Measurements from ENCODE around the gene ZDHHC22.

The ZDHHC22 gene

GRCh38 chr14:77125823-77126325 is 15.7 kb downstream of the ZDHHC22 start:
- DNase-seq: no peak

DNA sequence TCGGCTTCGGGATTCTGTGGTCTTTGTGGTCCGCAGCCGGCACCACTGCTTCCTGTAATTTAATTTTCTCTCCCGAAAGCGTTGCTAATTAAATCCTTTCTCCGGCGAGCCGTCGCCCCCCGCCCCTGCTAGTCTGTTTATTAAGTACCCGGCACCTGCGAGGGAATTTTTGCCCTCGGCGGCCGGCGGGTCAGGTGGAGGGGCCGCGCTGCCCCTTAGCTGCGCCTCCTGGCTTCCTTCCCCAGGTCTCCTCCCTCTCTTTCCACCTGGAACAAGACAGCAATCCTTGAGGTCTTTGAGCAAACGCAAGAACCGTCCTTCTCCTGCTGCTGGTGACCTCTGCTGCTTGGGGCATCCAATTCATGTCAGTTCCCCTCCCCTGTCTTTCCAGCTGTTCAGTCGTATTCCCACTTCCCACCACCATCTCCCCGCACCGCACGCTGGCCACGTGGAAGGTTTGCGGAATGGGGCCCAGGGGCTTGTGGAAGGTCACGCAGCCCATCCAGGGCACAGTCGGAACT is 16.2 kb downstream of the ZDHHC22 start:
- no peak for DNase-seq

GRCh38 chr14:77124345-77125280 is 17.0 kb downstream of the ZDHHC22 start:
- DNase-seq: peak; percentile 37 to 78 (median 46)

DNA sequence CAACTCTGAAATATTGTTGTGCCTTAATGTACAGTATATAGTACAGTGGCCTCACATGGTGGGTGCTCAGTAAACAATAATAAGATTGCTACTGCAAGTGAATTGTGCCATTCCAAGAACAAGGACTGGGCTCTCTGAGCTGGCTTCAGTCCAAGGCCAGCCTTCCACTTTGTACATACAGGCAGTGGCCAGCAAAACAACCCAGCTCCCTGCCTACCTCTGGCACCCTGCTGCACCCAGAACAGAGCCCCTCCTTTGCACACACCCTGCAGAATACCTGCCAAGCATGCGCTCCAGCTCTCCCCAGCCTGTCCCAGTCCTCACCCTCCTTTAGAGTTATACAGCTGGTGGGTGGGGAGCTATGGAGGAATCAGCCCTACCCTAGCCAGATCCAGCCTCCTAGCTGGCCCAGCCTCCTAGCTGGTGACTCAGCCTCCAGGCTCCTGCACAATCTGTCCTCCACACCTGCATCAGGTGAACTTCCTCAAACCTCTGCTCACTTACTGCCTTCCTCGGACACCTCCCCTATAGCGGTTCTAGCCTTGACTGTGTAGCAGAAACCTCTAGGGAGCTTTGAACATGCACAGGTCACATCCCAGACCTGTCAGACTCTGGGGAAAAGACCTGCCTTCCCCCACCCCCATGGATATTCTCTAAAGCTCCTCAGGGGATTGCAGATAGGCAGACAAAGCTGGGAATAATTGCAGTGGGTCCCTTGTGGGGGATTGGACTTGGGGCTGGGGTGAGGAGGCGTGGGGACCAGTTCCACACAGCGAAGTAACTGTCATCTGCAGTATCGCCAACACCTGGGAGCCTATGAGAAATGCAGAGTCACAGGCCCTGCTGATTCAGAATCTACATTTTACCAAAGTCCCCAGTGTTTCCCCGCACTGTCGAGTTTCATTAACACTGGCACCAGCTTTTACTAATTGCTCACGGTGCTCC is 17.9 kb downstream of the ZDHHC22 start:
- no peak for DNase-seq

GRCh38 chr14:77122526-77123125 is 19.0 kb downstream of the ZDHHC22 start:
- no peak for DNase-seq

DNA sequence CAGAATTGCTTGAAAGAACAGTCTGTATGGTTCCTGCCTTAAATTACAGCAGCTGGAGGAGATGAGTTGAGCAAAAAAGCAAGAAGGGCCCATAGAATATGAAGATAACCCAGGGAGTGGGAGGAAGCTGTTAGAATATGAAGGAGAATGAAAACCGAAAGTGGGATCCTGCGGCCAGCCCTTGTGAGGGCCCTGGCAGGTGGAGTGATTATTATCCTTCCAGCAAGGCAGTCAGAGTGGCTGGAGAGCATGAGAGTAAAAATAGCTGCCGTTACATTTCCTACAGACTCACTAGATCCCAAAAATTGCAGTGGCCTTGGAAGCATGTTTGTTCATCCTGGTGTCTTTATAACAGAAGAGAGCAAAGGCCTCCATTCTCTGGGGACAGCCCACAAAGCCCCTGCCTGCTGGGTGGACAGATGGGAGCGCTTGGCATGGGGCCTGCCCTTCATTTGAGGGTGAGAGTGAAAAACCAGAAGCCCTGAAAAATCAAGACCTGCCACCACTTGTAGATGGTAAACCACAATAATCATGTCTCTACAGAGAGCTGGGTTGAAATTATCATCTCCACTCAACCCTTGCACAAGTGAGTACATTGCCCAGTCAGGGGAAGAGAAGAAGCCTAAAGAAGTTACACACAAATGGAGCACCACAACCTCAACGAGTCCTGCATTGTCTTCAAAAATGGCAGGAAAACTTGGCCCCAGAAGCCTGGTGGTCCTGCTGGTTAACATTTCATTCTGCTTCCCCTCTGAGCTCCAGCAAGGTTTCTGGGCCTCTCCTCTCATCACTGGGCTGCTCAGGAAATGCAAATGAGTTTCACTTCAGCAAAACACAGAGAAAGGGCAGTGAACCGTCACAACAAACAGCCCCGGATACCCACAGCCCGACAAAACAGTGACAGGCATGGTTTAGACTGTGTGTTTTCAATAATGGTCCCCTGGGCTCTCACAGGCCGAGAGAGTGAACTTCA is 20.5 kb downstream of the ZDHHC22 start:
- DNase-seq: peak in 3 of 5 donors; percentile 28 to 65 (median 37)

- DNase-seq: no peak
Measured at GRCh38 chr14:77119851-77120250, 21.7 kb downstream of the ZDHHC22 start.

GRCh38 chr14:77116172-77116817 is 25.3 kb downstream of the ZDHHC22 start:
- DNase-seq: no peak

DNA sequence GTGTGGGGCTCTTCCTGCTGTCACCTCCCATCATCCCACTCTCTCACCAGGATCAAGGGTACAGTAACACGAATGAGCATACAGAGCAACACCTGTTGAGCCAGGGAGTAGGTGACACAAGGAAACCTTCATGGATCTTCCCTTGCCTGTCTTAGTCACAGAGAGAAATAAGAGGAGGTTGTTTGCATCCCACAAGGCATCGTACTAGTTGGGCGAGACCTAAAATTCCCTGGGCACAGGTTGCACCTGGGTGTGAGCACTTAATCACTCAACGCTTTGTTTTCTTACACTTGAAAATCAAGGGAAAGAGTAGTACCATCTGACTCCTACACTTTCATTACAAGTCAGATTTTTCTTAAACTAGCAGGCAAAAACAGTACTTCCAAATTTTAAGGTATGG is 27.0 kb downstream of the ZDHHC22 start:
- DNase-seq: no peak

DNA sequence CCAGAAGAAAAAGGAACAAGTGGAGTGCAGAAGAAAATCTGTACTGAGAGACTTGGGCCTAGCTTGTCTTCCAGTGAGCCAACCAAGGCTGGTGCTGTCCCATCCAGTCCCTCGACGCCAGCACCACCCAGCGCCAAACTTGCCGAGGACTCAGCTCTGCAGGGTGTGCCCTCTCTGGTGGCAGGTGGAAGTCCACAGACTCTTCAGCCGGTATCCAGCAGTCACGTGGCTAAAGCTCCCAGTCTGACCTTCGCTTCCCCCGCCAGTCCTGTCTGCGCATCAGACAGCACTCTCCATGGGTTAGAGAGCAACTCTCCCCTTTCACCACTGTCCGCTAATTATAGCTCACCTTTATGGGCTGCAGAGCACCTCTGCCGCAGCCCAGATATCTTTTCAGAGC is 27.9 kb downstream of the ZDHHC22 start:
- DNase-seq: no peak

GRCh38 chr14:77111021-77111420 is 30.6 kb downstream of the ZDHHC22 start:
- DNase-seq: no peak

GRCh38 chr14:77110286-77110685 is 31.3 kb downstream of the ZDHHC22 start:
- DNase-seq: no peak

GRCh38 chr14:77109656-77110055 is 31.9 kb downstream of the ZDHHC22 start:
- no peak for DNase-seq

GRCh38 chr14:77108753-77109152 is 32.8 kb downstream of the ZDHHC22 start:
- DNase-seq: no peak

- no peak for DNase-seq
Measured at GRCh38 chr14:77107228-77107627, 34.4 kb downstream of the ZDHHC22 start.

- DNase-seq: no peak
Measured at GRCh38 chr14:77106666-77107065, 34.9 kb downstream of the ZDHHC22 start.

DNA sequence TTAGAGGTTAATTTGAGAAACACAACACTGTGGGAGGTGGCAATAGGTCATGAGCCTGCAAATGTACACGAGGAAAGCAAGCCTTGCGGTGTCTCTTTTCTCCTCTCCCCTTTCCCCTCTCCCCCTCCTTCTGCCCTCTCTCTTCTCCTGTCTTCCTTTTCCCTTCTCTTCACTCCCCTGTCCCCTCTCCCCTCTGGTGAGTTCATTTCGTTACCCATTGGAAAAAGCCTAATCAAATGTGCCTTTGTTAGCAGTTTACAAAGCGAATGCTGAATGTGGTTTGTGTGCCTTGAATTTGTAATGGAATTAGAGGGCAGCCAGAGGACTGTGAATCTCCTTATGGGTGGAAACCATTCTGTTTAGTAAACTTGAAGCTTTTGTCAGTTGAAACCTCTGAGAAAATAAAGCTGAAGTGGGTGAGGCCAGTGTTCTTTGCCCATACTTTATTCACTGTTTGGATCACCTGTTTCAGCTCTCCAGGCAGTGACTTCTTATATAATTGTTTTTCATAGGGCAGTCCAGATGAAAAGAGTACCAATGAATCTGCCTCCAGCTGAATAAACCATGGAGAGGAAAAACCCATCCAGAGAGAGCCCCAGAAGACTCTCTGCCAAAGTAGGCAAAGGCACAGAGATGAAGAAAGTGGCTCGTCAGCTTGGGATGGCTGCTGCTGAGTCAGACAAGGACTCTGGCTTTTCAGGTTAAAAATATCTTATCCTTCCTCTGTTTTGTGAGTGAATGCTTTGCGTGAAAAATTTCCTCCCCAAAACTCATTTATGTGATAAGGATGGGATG is 36.2 kb downstream of the ZDHHC22 start:
- no peak for DNase-seq

DNA sequence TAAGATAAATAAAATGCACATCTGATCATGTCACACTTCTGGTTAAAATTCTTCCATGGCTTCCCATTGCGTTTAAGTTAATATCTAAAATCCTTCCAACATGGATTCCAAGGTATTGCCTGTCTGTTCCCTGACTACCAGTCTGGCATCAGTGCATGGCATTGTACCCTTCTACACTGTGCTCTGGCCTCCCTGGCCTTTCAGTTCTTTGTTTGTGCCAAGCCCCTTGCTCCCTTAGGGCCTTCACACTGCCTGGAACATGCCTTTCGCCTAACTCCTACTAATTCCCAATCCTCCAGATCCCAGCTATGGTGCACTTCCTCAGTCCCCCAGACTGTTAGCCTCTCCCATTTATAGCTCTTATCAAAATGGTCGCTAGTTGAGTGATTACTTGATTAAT is 37.2 kb downstream of the ZDHHC22 start:
- no peak for DNase-seq

- no peak for DNase-seq
Measured at GRCh38 chr14:77103951-77104350, 37.6 kb downstream of the ZDHHC22 start.

DNA sequence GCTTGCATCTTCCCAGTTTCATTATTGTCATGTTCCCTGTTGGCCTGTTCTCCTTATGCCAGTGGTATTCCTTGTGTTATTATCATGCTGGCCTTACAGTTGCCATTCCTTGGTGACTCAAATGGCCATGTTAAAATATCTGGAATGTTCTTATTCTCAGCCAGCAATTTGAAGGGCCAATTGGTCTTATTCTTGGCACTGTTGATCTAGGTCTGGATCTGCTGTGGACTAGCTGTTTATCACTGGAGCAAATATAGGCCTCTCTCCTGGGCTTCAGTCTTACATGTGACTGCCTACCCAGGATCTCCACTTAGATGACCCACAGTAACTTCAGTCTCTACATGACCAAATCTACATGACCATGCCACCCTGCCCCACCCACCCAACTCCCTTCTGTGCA is 38.1 kb downstream of the ZDHHC22 start:
- DNase-seq: no peak

Data from T-helper 1 cell (primary cell).